Measurements from ENCODE around the gene DHX34. TPM values are rescaled to one million over a fixed set of nuclear protein-coding genes. Genes with fewer than 3 reads are reported as not detected.
"Not testable (repeated sequence)": the region's sequence is repeated elsewhere in the genome, so short reads cannot be mapped to it uniquely, and the experiment has no call there.

The DHX34 gene
- total RNA-seq, 1 donor = 11.6 TPM

GRCh38 chr19:47363758-47364531, 14.8 kb downstream of the DHX34 start:
- no peak for TF ChIP-seq CTCF (IDR thresholded peaks at IDR 0.05; ENCODE audit: insufficient read depth, low read length)
- H3K4me3 ChIP-seq (ENCODE audit: low read depth, low read length) = no peak overlapping the region
- DNase-seq (ENCODE audit: low read depth) = no peak

GRCh38 chr19:47365455-47365854, 16.3 kb downstream of the DHX34 start:
- not testable (repeated sequence) for H3K4me3 ChIP-seq (ENCODE audit: low read depth, low read length); DNase-seq (ENCODE audit: low read depth)

GRCh38 chr19:47370045-47370611, 21.0 kb downstream of the DHX34 start:
- no peak for TF ChIP-seq CTCF (IDR thresholded peaks at IDR 0.05; ENCODE audit: insufficient read depth, low read length)
- no peak overlapping the region for H3K4me3 ChIP-seq (ENCODE audit: low read depth, low read length)
- DNase-seq (ENCODE audit: low read depth) = peak; percentile 33

- TF ChIP-seq CTCF (IDR thresholded peaks at IDR 0.05; ENCODE audit: insufficient read depth, low read length) = no peak
- DNase-seq (ENCODE audit: low read depth) = no peak
- no peak overlapping the region for H3K4me3 ChIP-seq (ENCODE audit: low read depth, low read length)
These were observed 22.1 kb downstream of the DHX34 start for GRCh38 chr19:47371261-47371660.

- no peak for DNase-seq (ENCODE audit: low read depth)
- TF ChIP-seq CTCF (IDR thresholded peaks at IDR 0.05; ENCODE audit: insufficient read depth, low read length) = no peak
- no peak overlapping the region for H3K4me3 ChIP-seq (ENCODE audit: low read depth, low read length)
These were observed 23.5 kb downstream of the DHX34 start for GRCh38 chr19:47372603-47373002.

GRCh38 chr19:47373246-47374240, 24.4 kb downstream of the DHX34 start:
- H3K4me3 ChIP-seq (ENCODE audit: low read depth, low read length) = no peak overlapping the region
- DNase-seq (ENCODE audit: low read depth) = no peak
- TF ChIP-seq CTCF (IDR thresholded peaks at IDR 0.05; ENCODE audit: insufficient read depth, low read length) = no peak

Data from fibroblast of the aortic adventitia (primary cell).